ENCODE results near the gene GCFC2. TPM values are rescaled to one million over a fixed set of nuclear protein-coding genes. Genes with fewer than 3 reads are reported as not detected.

Gene GCFC2
- total RNA-seq, 1 experiment from 2014 or later: 20.1 TPM

- POLR2A ChIA-PET: no interaction called here
- H3K27me3 ChIP-seq (ENCODE audit: insufficient read depth, low read length): no peaks in the 10 kb centered on the region
- BruUV-seq (replicated peaks): no TSS peak
These were observed 8.1 kb downstream of the GCFC2 start for GRCh38 chr2:75702593-75702992.

More at GRCh38 chr2:75702593-75702992, 8.1 kb downstream of the GCFC2 start:
- Histone ChIP-seq H3K9ac (ENCODE audit: low read length) (no peak overlapping the region), H4K20me1 (ENCODE audit: insufficient read depth) (no peaks in the 10 kb centered on the region), H3K36me3 (ENCODE audit: control insufficient read depth in 1 of 2, insufficient read depth in 2 of 2, low read length in 2 of 2) (peaks cover 21 to 24% of the 10 kb centered on the region in 2 experiments; a peak in 3 of 4 replicates), H3K27ac (ENCODE audit: low read depth, low read length) (no peak overlapping the region), H3K4me1 (ENCODE audit: control insufficient read depth in 1 of 2, insufficient read depth in 2 of 2, low read length in 2 of 2) (peaks cover 0 to 4% of the 10 kb centered on the region in 2 experiments; a peak in 1 of 4 replicates), H3K79me2 (ENCODE audit: insufficient read depth, low read length) (peaks cover 8% of the 10 kb centered on the region), H3K9me3 (ENCODE audit: control insufficient read depth in 1 of 2, insufficient read depth in 1 of 2, low read depth in 1 of 2, low read length in 2 of 2) (no peaks in the 10 kb centered on the region), H3K4me2 (ENCODE audit: low read length) (no peak overlapping the region), H3K9me2 (ENCODE audit: insufficient read depth) (no peaks in the 10 kb centered on the region), H3K4me3 (replicated peaks in 1 of 2; ENCODE audit: low read depth in 1 of 2, low read length in 2 of 2) (no peak overlapping the region), H2AFZ (ENCODE audit: low read depth, low read length, poor library complexity, severe bottlenecking) (no peak overlapping the region)
- RAD21 ChIA-PET (ENCODE audit: low non-redundant PET in 1 of 2, low total read pairs in 2 of 2, uncharacterized antibody in 2 of 2, unreplicated experiment in 2 of 2): no interaction called here
- ATAC-seq (no peak), DNase-seq (ENCODE audit: low read depth, low spot score) (no peak)
- CTCF ChIA-PET: no interaction called here
- intact Hi-C loops (cut with micrococcal nuclease): no loop called here
- TF ChIP-seq ZNF274 (IDR thresholded peaks at IDR 0.05; ENCODE audit: low read depth, low read length) (no peak), POLR2AphosphoS5 (IDR thresholded peaks at IDR 0.05; ENCODE audit: low read depth, low read length) (no peak), JUND (IDR thresholded peaks at IDR 0.05) (no peak), CEBPB (IDR thresholded peaks at IDR 0.05; ENCODE audit: low read depth) (no peak), ELF1 (IDR thresholded peaks at IDR 0.05; ENCODE audit: borderline replicate concordance, low read depth) (no peak), SIN3A (IDR thresholded peaks at IDR 0.05; ENCODE audit: low read depth) (no peak), YY1 (IDR thresholded peaks at IDR 0.05; ENCODE audit: extremely low read depth, insufficient replicate concordance, low read depth, low read length) (no peak), FOSL1 (IDR thresholded peaks at IDR 0.05; ENCODE audit: low read depth) (no peak), RAD21 (IDR thresholded peaks at IDR 0.05; ENCODE audit: low read depth) (no peak), CBX3 (IDR thresholded peaks at IDR 0.05; ENCODE audit: low read depth) (no peak), POLR2A (IDR thresholded peaks at IDR 0.05; ENCODE audit: borderline replicate concordance, extremely low read depth, insufficient read depth, insufficient read length) (no peak), SP1 (IDR thresholded peaks at IDR 0.05; ENCODE audit: low read depth) (no peak), EGR1 (IDR thresholded peaks at IDR 0.05; ENCODE audit: low read depth) (no peak), ZBTB33 (IDR thresholded peaks at IDR 0.05; ENCODE audit: extremely low read depth, insufficient replicate concordance, low read length) (no peak), SRF (IDR thresholded peaks at IDR 0.05; ENCODE audit: low read depth) (no peak), EZH2phosphoT487 (IDR thresholded peaks at IDR 0.05; ENCODE audit: borderline replicate concordance) (no peak), EZH2 (IDR thresholded peaks at IDR 0.05) (no peak)
- TF ChIP-seq, protein P1, sequence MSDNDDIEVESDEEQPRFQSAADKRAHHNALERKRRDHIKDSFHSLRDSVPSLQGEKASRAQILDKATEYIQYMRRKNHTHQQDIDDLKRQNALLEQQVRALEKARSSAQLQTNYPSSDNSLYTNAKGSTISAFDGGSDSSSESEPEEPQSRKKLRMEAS (IDR thresholded peaks at IDR 0.05): no peak
- TF ChIP-seq, protein P2, sequence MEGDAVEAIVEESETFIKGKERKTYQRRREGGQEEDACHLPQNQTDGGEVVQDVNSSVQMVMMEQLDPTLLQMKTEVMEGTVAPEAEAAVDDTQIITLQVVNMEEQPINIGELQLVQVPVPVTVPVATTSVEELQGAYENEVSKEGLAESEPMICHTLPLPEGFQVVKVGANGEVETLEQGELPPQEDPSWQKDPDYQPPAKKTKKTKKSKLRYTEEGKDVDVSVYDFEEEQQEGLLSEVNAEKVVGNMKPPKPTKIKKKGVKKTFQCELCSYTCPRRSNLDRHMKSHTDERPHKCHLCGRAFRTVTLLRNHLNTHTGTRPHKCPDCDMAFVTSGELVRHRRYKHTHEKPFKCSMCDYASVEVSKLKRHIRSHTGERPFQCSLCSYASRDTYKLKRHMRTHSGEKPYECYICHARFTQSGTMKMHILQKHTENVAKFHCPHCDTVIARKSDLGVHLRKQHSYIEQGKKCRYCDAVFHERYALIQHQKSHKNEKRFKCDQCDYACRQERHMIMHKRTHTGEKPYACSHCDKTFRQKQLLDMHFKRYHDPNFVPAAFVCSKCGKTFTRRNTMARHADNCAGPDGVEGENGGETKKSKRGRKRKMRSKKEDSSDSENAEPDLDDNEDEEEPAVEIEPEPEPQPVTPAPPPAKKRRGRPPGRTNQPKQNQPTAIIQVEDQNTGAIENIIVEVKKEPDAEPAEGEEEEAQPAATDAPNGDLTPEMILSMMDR (IDR thresholded peaks at IDR 0.05 in 2 of 3, conservative IDR thresholded peaks at IDR 0.05 in 1 of 3; ENCODE audit: borderline replicate concordance in 1 of 3, insufficient read depth in 1 of 3, low read depth in 2 of 3, low read length in 2 of 3): no peak
- TF ChIP-seq, protein P3, sequence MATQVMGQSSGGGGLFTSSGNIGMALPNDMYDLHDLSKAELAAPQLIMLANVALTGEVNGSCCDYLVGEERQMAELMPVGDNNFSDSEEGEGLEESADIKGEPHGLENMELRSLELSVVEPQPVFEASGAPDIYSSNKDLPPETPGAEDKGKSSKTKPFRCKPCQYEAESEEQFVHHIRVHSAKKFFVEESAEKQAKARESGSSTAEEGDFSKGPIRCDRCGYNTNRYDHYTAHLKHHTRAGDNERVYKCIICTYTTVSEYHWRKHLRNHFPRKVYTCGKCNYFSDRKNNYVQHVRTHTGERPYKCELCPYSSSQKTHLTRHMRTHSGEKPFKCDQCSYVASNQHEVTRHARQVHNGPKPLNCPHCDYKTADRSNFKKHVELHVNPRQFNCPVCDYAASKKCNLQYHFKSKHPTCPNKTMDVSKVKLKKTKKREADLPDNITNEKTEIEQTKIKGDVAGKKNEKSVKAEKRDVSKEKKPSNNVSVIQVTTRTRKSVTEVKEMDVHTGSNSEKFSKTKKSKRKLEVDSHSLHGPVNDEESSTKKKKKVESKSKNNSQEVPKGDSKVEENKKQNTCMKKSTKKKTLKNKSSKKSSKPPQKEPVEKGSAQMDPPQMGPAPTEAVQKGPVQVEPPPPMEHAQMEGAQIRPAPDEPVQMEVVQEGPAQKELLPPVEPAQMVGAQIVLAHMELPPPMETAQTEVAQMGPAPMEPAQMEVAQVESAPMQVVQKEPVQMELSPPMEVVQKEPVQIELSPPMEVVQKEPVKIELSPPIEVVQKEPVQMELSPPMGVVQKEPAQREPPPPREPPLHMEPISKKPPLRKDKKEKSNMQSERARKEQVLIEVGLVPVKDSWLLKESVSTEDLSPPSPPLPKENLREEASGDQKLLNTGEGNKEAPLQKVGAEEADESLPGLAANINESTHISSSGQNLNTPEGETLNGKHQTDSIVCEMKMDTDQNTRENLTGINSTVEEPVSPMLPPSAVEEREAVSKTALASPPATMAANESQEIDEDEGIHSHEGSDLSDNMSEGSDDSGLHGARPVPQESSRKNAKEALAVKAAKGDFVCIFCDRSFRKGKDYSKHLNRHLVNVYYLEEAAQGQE (IDR thresholded peaks at IDR 0.05; ENCODE audit: low read depth): no peak

Measured in HCT116 (cell line).